Esophagus squamous epithelium (tissue), 4 donors: ENCODE data around the gene KRTAP5-11.
"Not testable (repeated sequence)": the region's sequence is repeated elsewhere in the genome, so short reads cannot be mapped to it uniquely, and the experiment has no call there.

Experiments
- CTCF ChIP-seq, 6 experiments: fragments of 450-650 bp in 4 of 6; fragments of 200-600 bp in 2 of 6; sonication (generic) in 2 of 6; IDR thresholded peaks; one replicate each; pipeline ENCODE4 v1.5.1; 2016 to 2019; ENCODE audit warnings: antibody characterized with exemption in 6 of 6, mild to moderate bottlenecking in 4 of 6, moderate library complexity in 4 of 6
- POLR2A ChIP-seq, 4 donors: fragments of 450-650 bp; IDR thresholded peaks; one replicate each; pipeline ENCODE4 v1.6.1; 2017; ENCODE audit warnings: antibody characterized with exemption in 4 of 4, mild to moderate bottlenecking in 4 of 4, moderate library complexity in 3 of 4

- TF ChIP-seq CTCF, POLR2A (IDR thresholded peaks at IDR 0.05): not testable (repeated sequence)
Observed at GRCh38 chr11:71582969-71583368, 294 bp upstream of the KRTAP5-11 start.
